ENCODE data around the gene RXRB.

The RXRB gene

DNA sequence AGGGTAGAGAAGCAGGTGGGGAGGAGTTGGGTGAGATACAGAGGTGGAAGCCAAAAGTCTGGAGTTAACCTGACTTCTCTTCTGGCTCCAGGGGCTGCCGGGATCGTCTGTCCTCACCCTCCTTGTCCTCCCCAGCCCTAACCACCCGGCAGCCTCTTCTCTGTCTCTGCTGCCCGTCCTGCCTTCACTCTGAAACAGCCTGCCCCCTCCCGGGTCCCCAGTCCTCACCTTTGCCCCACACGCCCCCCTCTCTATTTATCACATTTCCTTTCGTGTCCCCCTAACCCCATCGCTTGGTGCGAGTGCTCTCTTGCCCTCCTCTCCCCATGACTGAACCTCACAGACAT is 13.5 kb upstream of the RXRB start:
- no peak overlapping the region for H4K5ac ChIP-seq (ENCODE audit: low read length)
- no CpG with 5 or more reads among the region's 9 CpGs for WGBS (ENCODE audit: extremely low coverage, insufficient coverage, low lambda C conversion rate)
- no peak overlapping the region for H3K23ac ChIP-seq (ENCODE audit: low read length)
- H2BK15ac ChIP-seq (replicated peaks; ENCODE audit: low read depth): no peak overlapping the region
- H3K18ac ChIP-seq (ENCODE audit: low read length): no peak overlapping the region
- H3K27me3 ChIP-seq (ENCODE audit: insufficient read depth, low read length, poor library complexity): peaks cover 3% of the 10 kb centered on the region
- peaks cover 2% of the 10 kb centered on the region for H3K79me1 ChIP-seq (ENCODE audit: low read length)
- H4K8ac ChIP-seq (ENCODE audit: low read depth, low read length): no peak overlapping the region
- H3K56ac ChIP-seq (ENCODE audit: low read length): peak overlapping the region; percentile 85
- H2BK120ac ChIP-seq (ENCODE audit: low read depth, low read length): no peak overlapping the region
- H3K4me1 ChIP-seq (ENCODE audit: control insufficient read depth, low read depth, low read length): peaks cover under 1% of the 10 kb centered on the region
- no peak overlapping the region for H2BK5ac ChIP-seq (ENCODE audit: low read length)
- no peak overlapping the region for H3K27ac ChIP-seq (ENCODE audit: low read depth, low read length)
- peak overlapping the region; percentile 74 for H3K9ac ChIP-seq (ENCODE audit: low read length)
- H3K4me3 ChIP-seq (ENCODE audit: low read length): no peak overlapping the region
- no peaks in the 10 kb centered on the region for H3K79me2 ChIP-seq (ENCODE audit: control insufficient read depth, insufficient read depth, low read length)
- H3K4ac ChIP-seq (ENCODE audit: low read depth, low read length): no peak overlapping the region
- H3K4me2 ChIP-seq (ENCODE audit: low read length): peak overlapping the region; percentile 98
- H2AK5ac ChIP-seq (ENCODE audit: low read length): no peak overlapping the region
- no peak for DNase-seq
- H3K36me3 ChIP-seq (ENCODE audit: control insufficient read depth, insufficient read depth, low read length): no peaks in the 10 kb centered on the region

DNA sequence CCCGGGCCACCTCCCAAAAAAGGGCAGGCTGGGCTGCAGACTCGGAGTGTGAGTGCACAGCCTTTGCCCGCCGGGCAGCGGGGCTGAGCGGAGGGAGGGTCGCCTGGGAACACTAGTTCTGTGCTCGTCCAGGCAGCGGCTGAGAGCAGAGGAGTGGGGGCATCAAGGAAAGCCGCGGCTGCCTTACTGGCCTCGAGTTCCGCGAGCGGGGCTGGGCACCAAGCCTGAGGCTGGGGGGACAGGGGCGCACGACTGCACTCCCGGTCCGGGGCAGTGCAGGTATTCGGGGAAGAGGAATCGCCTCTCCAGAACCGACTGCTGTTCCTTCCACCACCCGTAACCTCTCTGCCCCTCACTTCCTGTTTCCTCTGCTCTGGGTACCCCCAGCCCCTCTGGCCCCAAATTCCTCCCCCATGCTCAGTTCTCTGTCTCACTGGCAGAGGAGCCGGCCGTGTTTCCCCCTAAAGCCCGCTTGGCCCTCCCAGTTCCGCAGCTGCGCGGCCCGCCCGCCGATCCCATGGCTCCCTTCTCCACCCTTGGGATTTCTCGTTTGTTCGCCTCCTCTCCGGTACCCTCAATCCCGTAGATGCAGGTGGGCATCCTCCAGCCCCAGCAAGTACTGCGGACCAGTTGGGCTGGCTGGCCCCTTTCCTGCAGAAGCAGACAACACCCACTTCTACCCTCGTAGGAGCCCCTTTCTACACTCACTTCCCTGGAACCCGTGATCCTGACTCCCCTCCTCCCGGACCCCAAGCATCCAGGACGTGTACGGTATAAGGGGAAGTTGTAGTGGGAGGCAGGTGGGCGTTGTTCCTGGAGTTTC is 12.9 kb upstream of the RXRB start:
- Histone ChIP-seq H3K4me1 (ENCODE audit: control insufficient read depth, low read depth, low read length) (peaks cover 2% of the 10 kb centered on the region), H3K4me2 (ENCODE audit: low read length) (peak overlapping the region; percentile 98), H3K9ac (ENCODE audit: low read length) (peak overlapping the region; percentile 74), H4K8ac (ENCODE audit: low read depth, low read length) (no peak overlapping the region), H4K5ac (ENCODE audit: low read length) (no peak overlapping the region), H3K79me1 (ENCODE audit: low read length) (peaks cover 4% of the 10 kb centered on the region), H2BK5ac (ENCODE audit: low read length) (no peak overlapping the region), H3K79me2 (ENCODE audit: control insufficient read depth, insufficient read depth, low read length) (no peaks in the 10 kb centered on the region), H3K56ac (ENCODE audit: low read length) (peak overlapping the region; percentile 85), H3K4ac (ENCODE audit: low read depth, low read length) (no peak overlapping the region), H3K36me3 (ENCODE audit: control insufficient read depth, insufficient read depth, low read length) (no peaks in the 10 kb centered on the region), H2BK120ac (ENCODE audit: low read depth, low read length) (no peak overlapping the region), H3K27me3 (ENCODE audit: insufficient read depth, low read length, poor library complexity) (peaks cover 2% of the 10 kb centered on the region), H3K23ac (ENCODE audit: low read length) (no peak overlapping the region), H2BK15ac (replicated peaks; ENCODE audit: low read depth) (no peak overlapping the region), H3K4me3 (ENCODE audit: low read length) (peak overlapping the region; percentile 56), H3K27ac (ENCODE audit: low read depth, low read length) (no peak overlapping the region), H2AK5ac (ENCODE audit: low read length) (no peak overlapping the region), H3K18ac (ENCODE audit: low read length) (no peak overlapping the region)
- DNase-seq: peak; percentile 59
- WGBS (ENCODE audit: extremely low coverage, insufficient coverage, low lambda C conversion rate): no CpG with 5 or more reads among the region's 43 CpGs

DNA sequence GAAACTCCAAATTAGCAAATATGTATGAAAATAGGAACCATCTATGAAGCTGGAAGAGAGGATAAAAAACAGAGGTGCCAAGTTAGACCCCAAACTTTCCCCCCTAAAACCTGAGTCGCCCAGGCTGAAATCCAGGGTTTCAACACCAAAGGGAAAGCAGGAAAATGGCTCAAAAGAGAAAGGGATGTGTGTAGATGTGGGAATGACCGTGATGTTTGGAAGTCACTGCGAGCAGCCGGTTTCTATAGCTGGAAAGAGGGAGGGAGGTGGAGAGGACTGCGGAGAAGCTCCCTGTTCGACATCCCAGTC is 12.3 kb upstream of the RXRB start:
- Histone ChIP-seq H3K9ac (ENCODE audit: low read length) (peak overlapping the region; percentile 74), H3K36me3 (ENCODE audit: control insufficient read depth, insufficient read depth, low read length) (no peaks in the 10 kb centered on the region), H3K79me2 (ENCODE audit: control insufficient read depth, insufficient read depth, low read length) (no peaks in the 10 kb centered on the region), H4K5ac (ENCODE audit: low read length) (no peak overlapping the region), H4K8ac (ENCODE audit: low read depth, low read length) (no peak overlapping the region), H3K4me2 (ENCODE audit: low read length) (peak overlapping the region; percentile 98), H2AK5ac (ENCODE audit: low read length) (no peak overlapping the region), H3K4me1 (ENCODE audit: control insufficient read depth, low read depth, low read length) (peaks cover 2% of the 10 kb centered on the region), H3K4ac (ENCODE audit: low read depth, low read length) (no peak overlapping the region), H3K79me1 (ENCODE audit: low read length) (peaks cover 4% of the 10 kb centered on the region), H3K18ac (ENCODE audit: low read length) (no peak overlapping the region), H3K4me3 (ENCODE audit: low read length) (peak overlapping the region; percentile 56), H3K56ac (ENCODE audit: low read length) (peak overlapping the region; percentile 85), H3K27ac (ENCODE audit: low read depth, low read length) (no peak overlapping the region), H2BK120ac (ENCODE audit: low read depth, low read length) (no peak overlapping the region), H3K23ac (ENCODE audit: low read length) (no peak overlapping the region), H3K27me3 (ENCODE audit: insufficient read depth, low read length, poor library complexity) (no peaks in the 10 kb centered on the region), H2BK15ac (replicated peaks; ENCODE audit: low read depth) (no peak overlapping the region), H2BK5ac (ENCODE audit: low read length) (no peak overlapping the region)
- no peak for DNase-seq
- no CpG with 5 or more reads among the region's 6 CpGs for WGBS (ENCODE audit: extremely low coverage, insufficient coverage, low lambda C conversion rate)

DNA sequence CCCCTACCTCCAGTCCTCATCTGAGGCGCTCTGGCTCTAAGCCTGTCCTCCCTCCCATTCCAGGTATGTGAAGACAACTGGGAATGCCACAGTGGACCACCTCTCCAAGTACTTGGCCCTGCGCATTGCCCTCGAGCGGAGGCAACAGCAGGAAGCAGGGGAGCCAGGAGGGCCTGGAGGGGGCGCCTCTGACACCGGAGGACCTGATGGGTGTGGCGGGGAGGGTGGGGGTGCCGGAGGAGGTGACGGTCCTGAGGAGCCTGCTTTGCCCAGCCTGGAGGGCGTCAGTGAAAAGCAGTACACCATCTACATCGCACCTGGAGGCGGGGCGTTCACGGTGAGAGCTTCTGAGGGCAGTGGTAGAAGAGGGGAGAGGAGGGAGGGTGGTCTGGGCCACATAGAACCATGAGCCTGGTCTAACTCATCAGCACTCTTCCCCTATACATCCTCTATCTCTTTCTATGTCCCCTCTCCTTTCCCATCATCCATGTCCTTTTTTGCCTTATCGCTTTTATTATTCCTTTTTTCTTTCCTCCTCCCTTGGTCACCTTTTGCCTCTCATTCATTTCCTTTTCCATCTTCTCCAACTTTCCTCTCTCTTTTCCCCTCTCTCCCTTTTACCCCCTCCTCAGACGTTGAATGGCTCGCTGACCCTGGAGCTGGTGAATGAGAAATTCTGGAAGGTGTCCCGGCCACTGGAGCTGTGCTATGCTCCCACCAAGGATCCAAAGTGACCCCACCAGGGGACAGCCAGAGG is 11.4 kb upstream of the RXRB start:
- no peak overlapping the region for H2AK5ac ChIP-seq (ENCODE audit: low read length)
- H3K4me1 ChIP-seq (ENCODE audit: control insufficient read depth, low read depth, low read length): peaks cover 2% of the 10 kb centered on the region
- no peak overlapping the region for H3K23ac ChIP-seq (ENCODE audit: low read length)
- H3K4me2 ChIP-seq (ENCODE audit: low read length): no peak overlapping the region
- H4K5ac ChIP-seq (ENCODE audit: low read length): no peak overlapping the region
- H2BK120ac ChIP-seq (ENCODE audit: low read depth, low read length): no peak overlapping the region
- no peak overlapping the region for H4K8ac ChIP-seq (ENCODE audit: low read depth, low read length)
- no peak overlapping the region for H3K27ac ChIP-seq (ENCODE audit: low read depth, low read length)
- H3K18ac ChIP-seq (ENCODE audit: low read length): no peak overlapping the region
- no peak overlapping the region for H3K4me3 ChIP-seq (ENCODE audit: low read length)
- H3K79me2 ChIP-seq (ENCODE audit: control insufficient read depth, insufficient read depth, low read length): no peaks in the 10 kb centered on the region
- H3K36me3 ChIP-seq (ENCODE audit: control insufficient read depth, insufficient read depth, low read length): no peaks in the 10 kb centered on the region
- no peak overlapping the region for H2BK5ac ChIP-seq (ENCODE audit: low read length)
- peak; percentile 56 for DNase-seq
- H2BK15ac ChIP-seq (replicated peaks; ENCODE audit: low read depth): no peak overlapping the region
- H3K56ac ChIP-seq (ENCODE audit: low read length): no peak overlapping the region
- H3K79me1 ChIP-seq (ENCODE audit: low read length): peaks cover 4% of the 10 kb centered on the region
- H3K9ac ChIP-seq (ENCODE audit: low read length): no peak overlapping the region
- no peaks in the 10 kb centered on the region for H3K27me3 ChIP-seq (ENCODE audit: insufficient read depth, low read length, poor library complexity)
- no peak overlapping the region for H3K4ac ChIP-seq (ENCODE audit: low read depth, low read length)
- WGBS (ENCODE audit: extremely low coverage, insufficient coverage, low lambda C conversion rate): no CpG with 5 or more reads among the region's 18 CpGs

DNA sequence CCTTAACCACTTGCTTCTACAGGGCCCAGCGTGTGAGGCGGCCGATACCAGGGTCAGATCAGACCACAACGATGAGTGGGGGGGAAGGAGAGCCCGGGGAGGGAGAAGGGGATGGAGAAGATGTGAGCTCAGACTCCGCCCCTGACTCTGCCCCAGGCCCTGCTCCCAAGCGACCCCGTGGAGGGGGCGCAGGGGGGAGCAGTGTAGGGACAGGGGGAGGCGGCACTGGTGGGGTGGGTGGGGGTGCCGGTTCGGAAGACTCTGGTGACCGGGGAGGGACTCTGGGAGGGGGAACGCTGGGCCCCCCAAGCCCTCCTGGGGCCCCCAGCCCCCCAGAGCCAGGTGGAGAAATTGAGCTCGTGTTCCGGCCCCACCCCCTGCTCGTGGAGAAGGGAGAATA is 10.7 kb upstream of the RXRB start:
- no CpG with 5 or more reads among the region's 17 CpGs for WGBS (ENCODE audit: extremely low coverage, insufficient coverage, low lambda C conversion rate)
- Histone ChIP-seq H3K27me3 (ENCODE audit: insufficient read depth, low read length, poor library complexity) (no peaks in the 10 kb centered on the region), H3K4me1 (ENCODE audit: control insufficient read depth, low read depth, low read length) (peaks cover 2% of the 10 kb centered on the region)

More for the DNA sequence above, 10.7 kb upstream of the RXRB start:
- Histone ChIP-seq H3K23ac (ENCODE audit: low read length) (no peak overlapping the region), H3K36me3 (ENCODE audit: control insufficient read depth, insufficient read depth, low read length) (no peaks in the 10 kb centered on the region), H2BK15ac (replicated peaks; ENCODE audit: low read depth) (no peak overlapping the region), H3K27ac (ENCODE audit: low read depth, low read length) (no peak overlapping the region), H3K4ac (ENCODE audit: low read depth, low read length) (no peak overlapping the region), H3K79me2 (ENCODE audit: control insufficient read depth, insufficient read depth, low read length) (no peaks in the 10 kb centered on the region), H4K8ac (ENCODE audit: low read depth, low read length) (no peak overlapping the region), H3K4me2 (ENCODE audit: low read length) (no peak overlapping the region), H3K18ac (ENCODE audit: low read length) (no peak overlapping the region), H2BK5ac (ENCODE audit: low read length) (no peak overlapping the region), H3K4me3 (ENCODE audit: low read length) (no peak overlapping the region), H3K56ac (ENCODE audit: low read length) (no peak overlapping the region), H2AK5ac (ENCODE audit: low read length) (no peak overlapping the region), H3K79me1 (ENCODE audit: low read length) (peaks cover 4% of the 10 kb centered on the region), H4K5ac (ENCODE audit: low read length) (no peak overlapping the region), H3K9ac (ENCODE audit: low read length) (no peak overlapping the region), H2BK120ac (ENCODE audit: low read depth, low read length) (no peak overlapping the region)
- no peak for DNase-seq

Measured in mesendoderm (in vitro differentiated cells).